HFFc6 (cell line): ENCODE results near the gene MYO9B. TPM values are rescaled to one million over a fixed set of nuclear protein-coding genes. Genes with fewer than 3 reads are reported as not detected.
"Not testable (repeated sequence)": the region's sequence is repeated elsewhere in the genome, so short reads cannot be mapped to it uniquely, and the experiment has no call there.

Source experiments
- DNase-seq: peaks from one replicate; pipeline ENCODE4 v3.0.0-alpha.2; 2018
- H3K27ac Mint-ChIP-seq: 2 replicates; pipeline ENCODE4 v1.8.0; 2020; ENCODE audit warnings: mild to moderate bottlenecking, mixed read lengths
- H3K27me3 Mint-ChIP-seq: 2 replicates; pipeline ENCODE4 v1.8.0; 2021; ENCODE audit warnings: mild to moderate bottlenecking, moderate library complexity, mixed read lengths; ENCODE audit not compliant: insufficient read depth
- H3K36me3 Mint-ChIP-seq: 2 replicates; pipeline ENCODE4 v1.8.0; 2021; ENCODE audit warnings: low read depth, mixed read lengths
- H3K4me1 Mint-ChIP-seq: 2 replicates; pipeline ENCODE4 v1.8.0; 2020; ENCODE audit warnings: low read depth, mixed read lengths
- H3K4me3 Mint-ChIP-seq: 2 replicates; pipeline ENCODE4 v1.8.0; 2020; ENCODE audit warnings: mild to moderate bottlenecking, moderate library complexity, mixed read lengths
- H3K9me3 Mint-ChIP-seq: 2 replicates; pipeline ENCODE4 v1.8.0; 2020; ENCODE audit warnings: mild to moderate bottlenecking, mixed read lengths
- total RNA-seq, 6 experiments: library from RNA; stranded (reverse); fragmentation: NEBNext Ultra II Directional; extraction: Animal tissue kit (Norgen Biotek cat#: 25700); gene quantifications; 2 replicates in 1 of 6; 3 replicates in 5 of 6; pipeline ENCODE4 v1.2.3, GENCODE V29; 2021
- TF ChIP-seq, protein P1 (sequence below): fragments of 200-600 bp; sonication (generic); IDR thresholded peaks from 2 replicates; pipeline ENCODE4 v1.5.0; 2021; ENCODE audit warnings: antibody characterized with exemption, mild to moderate bottlenecking

The MYO9B gene
- total RNA-seq, 6 experiments from 2014 or later, result 81.2 to 89.0 (median 83.4) TPM

DNA sequence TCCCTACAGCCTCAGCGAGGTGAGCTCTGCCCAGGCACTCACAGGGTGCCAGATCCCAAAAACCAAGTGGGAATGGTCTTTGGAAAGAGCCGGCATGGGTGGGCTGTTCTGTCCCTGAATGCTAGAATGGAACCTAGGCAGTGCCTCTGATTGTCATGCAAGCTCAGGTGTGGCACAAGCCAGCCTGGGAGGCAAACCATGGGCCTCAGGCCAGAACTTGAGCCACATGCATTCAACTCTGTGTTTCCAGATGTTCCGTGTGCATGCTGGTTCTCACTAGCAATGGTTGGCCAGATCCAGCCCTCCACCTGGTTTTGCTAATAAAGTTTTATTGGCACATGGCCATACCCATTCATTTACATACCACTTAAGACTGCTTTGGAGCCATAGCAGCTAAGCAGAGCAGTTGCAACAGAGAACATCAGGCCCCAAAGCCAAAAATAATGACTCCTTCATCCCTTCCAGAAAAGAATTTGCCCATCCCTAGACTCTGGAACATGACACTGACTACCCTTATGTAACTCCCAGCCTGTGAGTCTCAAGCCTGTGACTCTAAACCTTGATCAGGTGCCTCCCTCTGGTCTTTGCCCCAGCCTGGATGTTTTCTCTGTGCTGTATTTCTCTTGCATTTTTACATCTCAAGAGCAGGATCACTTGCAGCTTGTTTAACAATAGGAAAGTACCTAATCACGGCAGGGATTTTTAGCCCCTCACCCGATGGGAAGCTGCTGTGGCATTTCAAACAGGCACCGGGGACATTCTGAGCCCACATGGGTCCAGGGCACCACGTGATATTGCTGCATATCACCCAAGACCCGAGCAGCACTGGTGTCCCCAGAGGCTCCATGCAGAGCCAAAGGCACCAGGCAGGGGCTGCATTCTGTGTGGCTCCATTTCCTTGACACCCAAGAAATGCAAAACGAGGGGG, 84.2 kb downstream of the MYO9B start:
- peak; percentile 7 for DNase-seq
- Mint-ChIP-seq H3K36me3 (peaks cover 34% of the 10 kb centered on the region), H3K27ac (peak overlapping the region; percentile 49), H3K9me3 (no peaks in the 10 kb centered on the region), H3K27me3 (peaks cover 2% of the 10 kb centered on the region), H3K4me3 (no peak overlapping the region), H3K4me1 (no peaks in the 10 kb centered on the region)
- TF ChIP-seq, protein P1, sequence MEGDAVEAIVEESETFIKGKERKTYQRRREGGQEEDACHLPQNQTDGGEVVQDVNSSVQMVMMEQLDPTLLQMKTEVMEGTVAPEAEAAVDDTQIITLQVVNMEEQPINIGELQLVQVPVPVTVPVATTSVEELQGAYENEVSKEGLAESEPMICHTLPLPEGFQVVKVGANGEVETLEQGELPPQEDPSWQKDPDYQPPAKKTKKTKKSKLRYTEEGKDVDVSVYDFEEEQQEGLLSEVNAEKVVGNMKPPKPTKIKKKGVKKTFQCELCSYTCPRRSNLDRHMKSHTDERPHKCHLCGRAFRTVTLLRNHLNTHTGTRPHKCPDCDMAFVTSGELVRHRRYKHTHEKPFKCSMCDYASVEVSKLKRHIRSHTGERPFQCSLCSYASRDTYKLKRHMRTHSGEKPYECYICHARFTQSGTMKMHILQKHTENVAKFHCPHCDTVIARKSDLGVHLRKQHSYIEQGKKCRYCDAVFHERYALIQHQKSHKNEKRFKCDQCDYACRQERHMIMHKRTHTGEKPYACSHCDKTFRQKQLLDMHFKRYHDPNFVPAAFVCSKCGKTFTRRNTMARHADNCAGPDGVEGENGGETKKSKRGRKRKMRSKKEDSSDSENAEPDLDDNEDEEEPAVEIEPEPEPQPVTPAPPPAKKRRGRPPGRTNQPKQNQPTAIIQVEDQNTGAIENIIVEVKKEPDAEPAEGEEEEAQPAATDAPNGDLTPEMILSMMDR, result no peak

DNA sequence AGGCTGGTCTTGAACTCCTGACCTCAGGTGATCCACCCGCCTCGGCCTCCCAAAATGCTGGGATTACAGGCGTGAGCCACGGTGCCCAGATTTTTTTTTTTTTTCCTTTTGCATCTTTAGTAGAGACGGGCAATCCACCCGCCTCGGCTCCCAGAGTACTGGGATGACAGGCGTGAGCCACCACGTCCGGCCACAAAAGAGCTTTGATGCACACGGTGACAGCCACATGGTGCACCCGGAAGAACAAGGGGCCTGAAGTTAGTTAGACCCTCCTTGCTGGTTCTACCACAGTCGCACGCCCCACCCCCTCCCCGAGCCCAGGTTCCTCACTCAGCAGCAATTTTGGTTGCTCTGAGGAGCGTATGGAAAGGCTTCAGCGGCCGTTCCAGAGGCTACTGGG, 85.3 kb downstream of the MYO9B start:
- no peak overlapping the region for H3K4me3 Mint-ChIP-seq
- TF ChIP-seq, protein P1, result no peak

GRCh38 chr19:17162131-17162530, 86.6 kb downstream of the MYO9B start:
- not testable (repeated sequence) for H3K27me3 Mint-ChIP-seq, H3K27ac Mint-ChIP-seq, DNase-seq, H3K4me1 Mint-ChIP-seq, H3K9me3 Mint-ChIP-seq, H3K4me3 Mint-ChIP-seq
- H3K36me3 Mint-ChIP-seq, result peaks cover 35% of the 10 kb centered on the region

More for the DNA sequence above, 85.3 kb downstream of the MYO9B start:
- Mint-ChIP-seq H3K27me3 (peaks cover 2% of the 10 kb centered on the region), H3K4me1 (no peaks in the 10 kb centered on the region), H3K9me3 (no peaks in the 10 kb centered on the region), H3K27ac (no peak overlapping the region), H3K36me3 (peaks cover 35% of the 10 kb centered on the region)
- no peak for DNase-seq

GRCh38 chr19:17162580-17162979, 87.0 kb downstream of the MYO9B start:
- H3K4me3 Mint-ChIP-seq, result no peak overlapping the region
- H3K27me3 Mint-ChIP-seq, result peaks cover 2% of the 10 kb centered on the region
- H3K4me1 Mint-ChIP-seq, result no peaks in the 10 kb centered on the region
- no peak for DNase-seq
- H3K36me3 Mint-ChIP-seq, result peaks cover 35% of the 10 kb centered on the region
- no peaks in the 10 kb centered on the region for H3K9me3 Mint-ChIP-seq
- no peak overlapping the region for H3K27ac Mint-ChIP-seq
- TF ChIP-seq, protein P1, result no peak

GRCh38 chr19:17163652-17164051, 88.1 kb downstream of the MYO9B start:
- H3K36me3 Mint-ChIP-seq, result peaks cover 46% of the 10 kb centered on the region
- no peak overlapping the region for H3K27ac Mint-ChIP-seq
- H3K4me3 Mint-ChIP-seq, result no peak overlapping the region

DNA sequence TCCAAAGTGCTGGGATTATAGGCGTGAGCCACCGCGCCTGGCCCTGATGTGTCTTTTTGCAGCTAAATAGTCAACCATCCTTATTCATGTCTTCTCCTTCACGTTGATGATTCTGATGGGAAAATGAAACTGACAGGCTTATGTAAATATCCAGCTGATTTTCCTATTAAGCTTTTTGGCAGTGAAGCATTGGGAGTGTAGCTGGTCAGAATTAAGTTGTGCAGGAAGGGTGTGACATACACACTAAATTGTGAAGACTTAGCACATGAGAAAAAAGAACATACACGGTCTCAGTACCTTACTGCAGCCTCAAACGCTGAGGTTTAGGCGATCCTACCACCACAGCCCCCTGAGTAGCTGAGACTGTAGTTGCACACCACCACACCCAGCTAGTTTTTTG, 89.1 kb downstream of the MYO9B start:
- Mint-ChIP-seq H3K4me1 (no peaks in the 10 kb centered on the region), H3K36me3 (peaks cover 46% of the 10 kb centered on the region), H3K4me3 (no peak overlapping the region), H3K9me3 (no peaks in the 10 kb centered on the region), H3K27me3 (no peaks in the 10 kb centered on the region; the same call in 1 of the 2 replicates), H3K27ac (no peak overlapping the region)
- no peak for DNase-seq
- TF ChIP-seq, protein P1, result no peak

More at GRCh38 chr19:17163652-17164051, 88.1 kb downstream of the MYO9B start:
- no peak for DNase-seq
- no peaks in the 10 kb centered on the region for H3K4me1 Mint-ChIP-seq
- peaks cover 2% of the 10 kb centered on the region for H3K27me3 Mint-ChIP-seq
- TF ChIP-seq, protein P1, result no peak
- no peaks in the 10 kb centered on the region for H3K9me3 Mint-ChIP-seq
